ENCODE data around the gene FGFBP1.

Gene FGFBP1

DNA sequence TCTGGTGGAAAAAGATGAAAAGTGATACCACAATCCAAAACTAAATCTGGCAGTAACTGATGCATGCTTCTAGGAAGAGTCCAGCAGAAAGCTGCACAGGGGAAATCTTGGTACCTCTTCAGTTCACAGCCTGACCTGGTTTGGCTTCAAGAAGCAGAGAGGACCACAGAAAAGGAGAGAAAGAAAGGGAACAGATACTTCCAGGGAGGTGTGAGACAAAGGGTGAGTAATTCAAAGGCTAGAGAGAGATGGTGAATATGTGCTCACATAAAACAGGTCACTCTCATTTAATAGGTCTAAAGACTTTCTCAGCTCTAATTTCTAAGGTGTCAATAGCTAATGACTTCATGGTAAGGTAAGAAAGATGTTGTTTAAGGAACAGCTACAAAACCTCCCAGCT, 13.2 kb upstream of the FGFBP1 start:
- no peak overlapping the region for H3K27ac ChIP-seq (ENCODE audit: extremely low read depth, low read depth, low read length)
- H3K4me3 ChIP-seq (ENCODE audit: low read depth, low read length), result no peak overlapping the region
- no peaks in the 10 kb centered on the region for H3K9me3 ChIP-seq (ENCODE audit: control insufficient read depth, insufficient read depth, low read depth, low read length)
- no peaks in the 10 kb centered on the region for H3K4me1 ChIP-seq (ENCODE audit: control insufficient read depth, insufficient read depth, low read length)
- no peaks in the 10 kb centered on the region for H3K36me3 ChIP-seq (ENCODE audit: control insufficient read depth in 2 of 2, insufficient read depth in 1 of 2, low read length in 2 of 2)
- ChIA-PET CTCF (interaction anchor here (2.0 to 2.5 kb wide), 2 partner anchors 69 to 146 kb away, joined by 5 to 9 read pairs; no protein-coding TSS in a partner anchor), POLR2A (no interaction called here)
- TF ChIP-seq, protein P1, sequence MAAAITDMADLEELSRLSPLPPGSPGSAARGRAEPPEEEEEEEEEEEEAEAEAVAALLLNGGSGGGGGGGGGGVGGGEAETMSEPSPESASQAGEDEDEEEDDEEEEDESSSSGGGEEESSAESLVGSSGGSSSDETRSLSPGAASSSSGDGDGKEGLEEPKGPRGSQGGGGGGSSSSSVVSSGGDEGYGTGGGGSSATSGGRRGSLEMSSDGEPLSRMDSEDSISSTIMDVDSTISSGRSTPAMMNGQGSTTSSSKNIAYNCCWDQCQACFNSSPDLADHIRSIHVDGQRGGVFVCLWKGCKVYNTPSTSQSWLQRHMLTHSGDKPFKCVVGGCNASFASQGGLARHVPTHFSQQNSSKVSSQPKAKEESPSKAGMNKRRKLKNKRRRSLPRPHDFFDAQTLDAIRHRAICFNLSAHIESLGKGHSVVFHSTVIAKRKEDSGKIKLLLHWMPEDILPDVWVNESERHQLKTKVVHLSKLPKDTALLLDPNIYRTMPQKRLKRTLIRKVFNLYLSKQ (tag by site-specific recombination; IDR thresholded peaks at IDR 0.05; ENCODE audit: borderline replicate concordance), result no peak
- no peak for TF ChIP-seq ZNF571 (tag by site-specific recombination; IDR thresholded peaks at IDR 0.05)
- TF ChIP-seq ZNF248 (tag by site-specific recombination; IDR thresholded peaks at IDR 0.05), result no peak
- TF ChIP-seq ZBTB17 (tag by site-specific recombination; IDR thresholded peaks at IDR 0.05), result no peak
- TF ChIP-seq ZNF658 (tag by site-specific recombination; IDR thresholded peaks at IDR 0.05), result no peak
- TF ChIP-seq ZNF302 (tag by site-specific recombination; IDR thresholded peaks at IDR 0.05; ENCODE audit: low read depth), result no peak
- TF ChIP-seq ZNF677 (tag by site-specific recombination; IDR thresholded peaks at IDR 0.05), result no peak
- TF ChIP-seq, protein P2, sequence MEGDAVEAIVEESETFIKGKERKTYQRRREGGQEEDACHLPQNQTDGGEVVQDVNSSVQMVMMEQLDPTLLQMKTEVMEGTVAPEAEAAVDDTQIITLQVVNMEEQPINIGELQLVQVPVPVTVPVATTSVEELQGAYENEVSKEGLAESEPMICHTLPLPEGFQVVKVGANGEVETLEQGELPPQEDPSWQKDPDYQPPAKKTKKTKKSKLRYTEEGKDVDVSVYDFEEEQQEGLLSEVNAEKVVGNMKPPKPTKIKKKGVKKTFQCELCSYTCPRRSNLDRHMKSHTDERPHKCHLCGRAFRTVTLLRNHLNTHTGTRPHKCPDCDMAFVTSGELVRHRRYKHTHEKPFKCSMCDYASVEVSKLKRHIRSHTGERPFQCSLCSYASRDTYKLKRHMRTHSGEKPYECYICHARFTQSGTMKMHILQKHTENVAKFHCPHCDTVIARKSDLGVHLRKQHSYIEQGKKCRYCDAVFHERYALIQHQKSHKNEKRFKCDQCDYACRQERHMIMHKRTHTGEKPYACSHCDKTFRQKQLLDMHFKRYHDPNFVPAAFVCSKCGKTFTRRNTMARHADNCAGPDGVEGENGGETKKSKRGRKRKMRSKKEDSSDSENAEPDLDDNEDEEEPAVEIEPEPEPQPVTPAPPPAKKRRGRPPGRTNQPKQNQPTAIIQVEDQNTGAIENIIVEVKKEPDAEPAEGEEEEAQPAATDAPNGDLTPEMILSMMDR (tag by site-specific recombination; IDR thresholded peaks at IDR 0.05), result no peak
- no peak for TF ChIP-seq GLI2 (tag by site-specific recombination; IDR thresholded peaks at IDR 0.05; ENCODE audit: borderline replicate concordance, low read depth)
- no peak for TF ChIP-seq ZNF366 (tag by site-specific recombination; conservative IDR thresholded peaks at IDR 0.05)
- no peak for TF ChIP-seq KLF10 (tag by site-specific recombination; IDR thresholded peaks at IDR 0.05)
- TF ChIP-seq TCF7L2 (IDR thresholded peaks at IDR 0.05; ENCODE audit: borderline replicate concordance, low read depth, low read length), result no peak

DNA sequence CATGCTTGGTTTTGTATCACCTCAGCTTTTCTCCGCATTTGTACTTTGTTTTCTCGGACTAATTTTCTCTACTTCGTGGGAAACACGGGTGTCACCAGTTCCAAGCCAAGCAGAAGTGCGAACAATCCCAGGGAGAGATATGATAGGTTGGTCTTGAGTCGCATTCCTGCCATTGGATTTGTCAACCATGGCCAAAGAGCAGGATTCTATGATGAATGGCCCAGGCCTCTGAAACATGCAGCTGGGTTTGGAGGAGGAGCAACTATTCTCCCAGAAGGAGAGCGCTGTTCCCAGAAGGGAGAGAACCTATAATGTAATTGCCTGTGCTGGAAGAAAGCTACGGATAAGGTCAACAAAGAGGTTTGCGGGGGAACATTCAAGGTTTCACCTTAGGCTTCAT, 10.3 kb upstream of the FGFBP1 start:
- no peak for TF ChIP-seq BCL11A (tag by site-specific recombination; IDR thresholded peaks at IDR 0.05; ENCODE audit: low read depth)
- no peak for TF ChIP-seq ZNF133 (tag by site-specific recombination; IDR thresholded peaks at IDR 0.05)
- TF ChIP-seq ZNF624 (tag by site-specific recombination; IDR thresholded peaks at IDR 0.05), result no peak
- TF ChIP-seq SP7 (tag by site-specific recombination; IDR thresholded peaks at IDR 0.05), result no peak
- no peaks in the 10 kb centered on the region for H3K36me3 ChIP-seq (ENCODE audit: control insufficient read depth in 2 of 2, insufficient read depth in 1 of 2, low read length in 2 of 2)
- no peaks in the 10 kb centered on the region for H3K4me1 ChIP-seq (ENCODE audit: control insufficient read depth, insufficient read depth, low read length)
- CTCF ChIA-PET, result interaction anchor here (1.0 kb wide), 2 partner anchors 27 to 143 kb away, joined by 3 read pairs; no protein-coding TSS in a partner anchor
- H3K4me3 ChIP-seq (ENCODE audit: low read depth, low read length), result no peak overlapping the region
- no peak overlapping the region for H3K27ac ChIP-seq (ENCODE audit: extremely low read depth, low read depth, low read length)
- H3K9me3 ChIP-seq (ENCODE audit: control insufficient read depth, insufficient read depth, low read depth, low read length), result no peaks in the 10 kb centered on the region
- POLR2A ChIA-PET, result no interaction called here

DNA sequence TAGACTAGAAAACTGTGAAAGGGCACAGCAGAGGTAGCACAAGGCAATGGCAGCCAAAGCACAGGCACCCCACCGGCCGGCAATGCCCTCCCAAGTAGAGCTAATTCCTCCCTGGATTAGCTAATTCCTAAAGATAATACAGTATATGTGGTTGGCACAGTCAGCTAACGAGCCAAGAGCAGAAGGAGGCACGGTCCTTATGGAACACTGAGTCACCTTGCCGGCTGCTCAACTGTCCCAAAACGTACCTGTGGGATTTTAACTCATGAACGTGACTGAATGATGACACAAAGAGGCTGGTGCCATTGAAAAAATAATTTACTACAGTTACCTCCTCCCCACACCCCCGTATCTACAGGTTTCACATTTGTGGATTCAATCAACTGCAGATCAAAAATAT, 9.1 kb upstream of the FGFBP1 start:
- CTCF ChIA-PET, result interaction anchor here (1.0 kb wide), 1 partner anchor 65 kb away, joined by 3 read pairs; no protein-coding TSS in a partner anchor
- H3K9me3 ChIP-seq (ENCODE audit: control insufficient read depth, insufficient read depth, low read depth, low read length), result no peaks in the 10 kb centered on the region
- H3K36me3 ChIP-seq (ENCODE audit: control insufficient read depth in 2 of 2, insufficient read depth in 1 of 2, low read length in 2 of 2), result no peaks in the 10 kb centered on the region
- H3K4me1 ChIP-seq (ENCODE audit: control insufficient read depth, insufficient read depth, low read length), result no peaks in the 10 kb centered on the region
- no peak overlapping the region for H3K4me3 ChIP-seq (ENCODE audit: low read depth, low read length)
- POLR2A ChIA-PET, result no interaction called here
- no peak overlapping the region for H3K27ac ChIP-seq (ENCODE audit: extremely low read depth, low read depth, low read length)
- no peak for TF ChIP-seq ZSCAN23 (tag by site-specific recombination; IDR thresholded peaks at IDR 0.05)
- TF ChIP-seq, protein P3, sequence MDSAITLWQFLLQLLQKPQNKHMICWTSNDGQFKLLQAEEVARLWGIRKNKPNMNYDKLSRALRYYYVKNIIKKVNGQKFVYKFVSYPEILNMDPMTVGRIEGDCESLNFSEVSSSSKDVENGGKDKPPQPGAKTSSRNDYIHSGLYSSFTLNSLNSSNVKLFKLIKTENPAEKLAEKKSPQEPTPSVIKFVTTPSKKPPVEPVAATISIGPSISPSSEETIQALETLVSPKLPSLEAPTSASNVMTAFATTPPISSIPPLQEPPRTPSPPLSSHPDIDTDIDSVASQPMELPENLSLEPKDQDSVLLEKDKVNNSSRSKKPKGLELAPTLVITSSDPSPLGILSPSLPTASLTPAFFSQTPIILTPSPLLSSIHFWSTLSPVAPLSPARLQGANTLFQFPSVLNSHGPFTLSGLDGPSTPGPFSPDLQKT (IDR thresholded peaks at IDR 0.05; ENCODE audit: borderline replicate concordance, low read depth, low read length), result no peak
- TF ChIP-seq ZNF623 (tag by site-specific recombination; IDR thresholded peaks at IDR 0.05), result no peak
- TF ChIP-seq, protein P4, sequence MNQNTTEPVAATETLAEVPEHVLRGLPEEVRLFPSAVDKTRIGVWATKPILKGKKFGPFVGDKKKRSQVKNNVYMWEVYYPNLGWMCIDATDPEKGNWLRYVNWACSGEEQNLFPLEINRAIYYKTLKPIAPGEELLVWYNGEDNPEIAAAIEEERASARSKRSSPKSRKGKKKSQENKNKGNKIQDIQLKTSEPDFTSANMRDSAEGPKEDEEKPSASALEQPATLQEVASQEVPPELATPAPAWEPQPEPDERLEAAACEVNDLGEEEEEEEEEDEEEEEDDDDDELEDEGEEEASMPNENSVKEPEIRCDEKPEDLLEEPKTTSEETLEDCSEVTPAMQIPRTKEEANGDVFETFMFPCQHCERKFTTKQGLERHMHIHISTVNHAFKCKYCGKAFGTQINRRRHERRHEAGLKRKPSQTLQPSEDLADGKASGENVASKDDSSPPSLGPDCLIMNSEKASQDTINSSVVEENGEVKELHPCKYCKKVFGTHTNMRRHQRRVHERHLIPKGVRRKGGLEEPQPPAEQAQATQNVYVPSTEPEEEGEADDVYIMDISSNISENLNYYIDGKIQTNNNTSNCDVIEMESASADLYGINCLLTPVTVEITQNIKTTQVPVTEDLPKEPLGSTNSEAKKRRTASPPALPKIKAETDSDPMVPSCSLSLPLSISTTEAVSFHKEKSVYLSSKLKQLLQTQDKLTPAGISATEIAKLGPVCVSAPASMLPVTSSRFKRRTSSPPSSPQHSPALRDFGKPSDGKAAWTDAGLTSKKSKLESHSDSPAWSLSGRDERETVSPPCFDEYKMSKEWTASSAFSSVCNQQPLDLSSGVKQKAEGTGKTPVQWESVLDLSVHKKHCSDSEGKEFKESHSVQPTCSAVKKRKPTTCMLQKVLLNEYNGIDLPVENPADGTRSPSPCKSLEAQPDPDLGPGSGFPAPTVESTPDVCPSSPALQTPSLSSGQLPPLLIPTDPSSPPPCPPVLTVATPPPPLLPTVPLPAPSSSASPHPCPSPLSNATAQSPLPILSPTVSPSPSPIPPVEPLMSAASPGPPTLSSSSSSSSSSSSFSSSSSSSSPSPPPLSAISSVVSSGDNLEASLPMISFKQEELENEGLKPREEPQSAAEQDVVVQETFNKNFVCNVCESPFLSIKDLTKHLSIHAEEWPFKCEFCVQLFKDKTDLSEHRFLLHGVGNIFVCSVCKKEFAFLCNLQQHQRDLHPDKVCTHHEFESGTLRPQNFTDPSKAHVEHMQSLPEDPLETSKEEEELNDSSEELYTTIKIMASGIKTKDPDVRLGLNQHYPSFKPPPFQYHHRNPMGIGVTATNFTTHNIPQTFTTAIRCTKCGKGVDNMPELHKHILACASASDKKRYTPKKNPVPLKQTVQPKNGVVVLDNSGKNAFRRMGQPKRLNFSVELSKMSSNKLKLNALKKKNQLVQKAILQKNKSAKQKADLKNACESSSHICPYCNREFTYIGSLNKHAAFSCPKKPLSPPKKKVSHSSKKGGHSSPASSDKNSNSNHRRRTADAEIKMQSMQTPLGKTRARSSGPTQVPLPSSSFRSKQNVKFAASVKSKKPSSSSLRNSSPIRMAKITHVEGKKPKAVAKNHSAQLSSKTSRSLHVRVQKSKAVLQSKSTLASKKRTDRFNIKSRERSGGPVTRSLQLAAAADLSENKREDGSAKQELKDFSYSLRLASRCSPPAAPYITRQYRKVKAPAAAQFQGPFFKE (tag by site-specific recombination; IDR thresholded peaks at IDR 0.05; ENCODE audit: borderline replicate concordance), result no peak
- TF ChIP-seq, protein P5, sequence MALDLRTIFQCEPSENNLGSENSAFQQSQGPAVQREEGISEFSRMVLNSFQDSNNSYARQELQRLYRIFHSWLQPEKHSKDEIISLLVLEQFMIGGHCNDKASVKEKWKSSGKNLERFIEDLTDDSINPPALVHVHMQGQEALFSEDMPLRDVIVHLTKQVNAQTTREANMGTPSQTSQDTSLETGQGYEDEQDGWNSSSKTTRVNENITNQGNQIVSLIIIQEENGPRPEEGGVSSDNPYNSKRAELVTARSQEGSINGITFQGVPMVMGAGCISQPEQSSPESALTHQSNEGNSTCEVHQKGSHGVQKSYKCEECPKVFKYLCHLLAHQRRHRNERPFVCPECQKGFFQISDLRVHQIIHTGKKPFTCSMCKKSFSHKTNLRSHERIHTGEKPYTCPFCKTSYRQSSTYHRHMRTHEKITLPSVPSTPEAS (tag by site-specific recombination; IDR thresholded peaks at IDR 0.05), result no peak

Measured in HEK293 (cell line).